ENCODE measurements around the gene SCN8A.

SCN8A gene

GRCh38 chr12:51722431-51722830, 131.4 kb downstream of the SCN8A start:
- no peak for DNase-seq

GRCh38 chr12:51726161-51726560, 135.1 kb downstream of the SCN8A start:
- DNase-seq, result no peak

GRCh38 chr12:51726931-51727330, 135.9 kb downstream of the SCN8A start:
- DNase-seq, result no peak

- DNase-seq, result no peak
These were observed 138.3 kb downstream of the SCN8A start for GRCh38 chr12:51729331-51729730.

- no peak for DNase-seq
These were observed 139.7 kb downstream of the SCN8A start for GRCh38 chr12:51730745-51731144.

GRCh38 chr12:51740536-51740935, 149.5 kb downstream of the SCN8A start:
- DNase-seq, result no peak

GRCh38 chr12:51744235-51744634, 153.2 kb downstream of the SCN8A start:
- no peak for DNase-seq

- DNase-seq, result no peak
These were observed 153.9 kb downstream of the SCN8A start for GRCh38 chr12:51744957-51745356.

- DNase-seq, result no peak
These were observed 155.4 kb downstream of the SCN8A start for GRCh38 chr12:51746416-51746815.

- DNase-seq, result no peak
These were observed 157.2 kb downstream of the SCN8A start for GRCh38 chr12:51748235-51748634.

GRCh38 chr12:51749206-51749985, 158.4 kb downstream of the SCN8A start:
- no peak for DNase-seq

GRCh38 chr12:51749986-51750317, 158.9 kb downstream of the SCN8A start:
- no peak for DNase-seq

- no peak for DNase-seq
These were observed 160.6 kb downstream of the SCN8A start for GRCh38 chr12:51751661-51752060.

GRCh38 chr12:51752234-51752889, 161.3 kb downstream of the SCN8A start:
- no peak for DNase-seq

- DNase-seq, result no peak
These were observed 163.1 kb downstream of the SCN8A start for GRCh38 chr12:51753980-51754675.

GRCh38 chr12:51755251-51755650, 164.2 kb downstream of the SCN8A start:
- DNase-seq, result no peak

GRCh38 chr12:51759175-51759574, 168.1 kb downstream of the SCN8A start:
- no peak for DNase-seq

GRCh38 chr12:51759695-51760094, 168.7 kb downstream of the SCN8A start:
- DNase-seq, result no peak

- no peak for DNase-seq
These were observed 169.2 kb downstream of the SCN8A start for GRCh38 chr12:51760231-51760630.

GRCh38 chr12:51763743-51764142, 172.7 kb downstream of the SCN8A start:
- DNase-seq, result no peak

- no peak for DNase-seq
These were observed 175.1 kb downstream of the SCN8A start for GRCh38 chr12:51766067-51766676.

- no peak for DNase-seq
These were observed 180.0 kb downstream of the SCN8A start for GRCh38 chr12:51771008-51771407.

GRCh38 chr12:51773145-51773869, 182.3 kb downstream of the SCN8A start:
- DNase-seq, result no peak

Measured in activated effector memory CD4-positive, alpha-beta T cell treated with Interleukin-2 at 50 U/mL for 16 hours (primary cell).